Measurements from ENCODE around the gene FAM120A. TPM values are rescaled to one million over a fixed set of nuclear protein-coding genes. Genes with fewer than 3 reads are reported as not detected.
"Not testable (repeated sequence)": the region's sequence is repeated elsewhere in the genome, so short reads cannot be mapped to it uniquely, and the experiment has no call there.

FAM120A gene
- total RNA-seq, 2 donors from 2014 or later, result 38.3 to 46.1 TPM

DNA sequence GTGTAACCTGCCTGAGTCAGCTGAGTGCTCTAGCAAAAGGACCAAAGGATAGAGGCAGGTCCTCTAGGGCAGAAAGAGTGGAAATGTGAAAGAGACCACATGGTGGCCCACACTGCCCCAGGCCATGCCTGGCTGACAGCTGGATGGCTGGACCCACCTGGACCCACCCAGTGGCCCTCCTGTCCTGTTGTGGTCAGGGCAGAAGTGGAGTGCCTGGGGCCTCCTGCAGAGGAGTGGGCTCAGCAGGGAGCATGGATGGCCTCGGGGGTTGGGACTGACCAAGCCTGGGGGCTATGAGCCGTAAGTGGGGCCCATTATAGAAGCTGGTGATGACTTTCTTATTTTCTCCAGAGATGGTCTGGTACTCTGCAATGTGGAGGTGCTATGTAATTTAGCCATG, 57.6 kb downstream of the FAM120A start:
- no peak for DNase-seq
- Histone ChIP-seq H3K27ac (ENCODE audit: low read depth, low read length) (no peak overlapping the region), H3K36me3 (ENCODE audit: control insufficient read depth, insufficient read depth, low read length) (peaks cover 12% of the 10 kb centered on the region), H3K9ac (ENCODE audit: extremely low read depth, low read length, poor library complexity, severe bottlenecking) (no peak overlapping the region), H3K9me3 (ENCODE audit: control insufficient read depth, low read length) (no peaks in the 10 kb centered on the region), H3K27me3 (ENCODE audit: control insufficient read depth, insufficient read depth, low read length, poor library complexity, severe bottlenecking) (no peaks in the 10 kb centered on the region), H3K4me3 (ENCODE audit: low read length) (no peak overlapping the region), H3K4me1 (ENCODE audit: control insufficient read depth, insufficient read depth, low read length) (no peaks in the 10 kb centered on the region)
- TF ChIP-seq CTCF (conservative IDR thresholded peaks at IDR 0.05), result no peak
- Mint-ChIP-seq H3K27ac (no peak overlapping the region), H3K4me3 (no peak overlapping the region), H3K4me1 (peaks cover 9% of the 10 kb centered on the region), H3K9me3 (no peaks in the 10 kb centered on the region), H3K36me3 (ENCODE audit: low read depth) (peaks cover 29% of the 10 kb centered on the region), H3K27me3 (ENCODE audit: insufficient read depth) (no peaks in the 10 kb centered on the region)
- 91% methylated on average over 2 of the region's 2 CpGs; no CpG with 5 or more reads in 1 of the 2 experiments for WGBS, 2 experiments (ENCODE audit: insufficient coverage in 1 of 2, insufficient read length in 1 of 2)

DNA sequence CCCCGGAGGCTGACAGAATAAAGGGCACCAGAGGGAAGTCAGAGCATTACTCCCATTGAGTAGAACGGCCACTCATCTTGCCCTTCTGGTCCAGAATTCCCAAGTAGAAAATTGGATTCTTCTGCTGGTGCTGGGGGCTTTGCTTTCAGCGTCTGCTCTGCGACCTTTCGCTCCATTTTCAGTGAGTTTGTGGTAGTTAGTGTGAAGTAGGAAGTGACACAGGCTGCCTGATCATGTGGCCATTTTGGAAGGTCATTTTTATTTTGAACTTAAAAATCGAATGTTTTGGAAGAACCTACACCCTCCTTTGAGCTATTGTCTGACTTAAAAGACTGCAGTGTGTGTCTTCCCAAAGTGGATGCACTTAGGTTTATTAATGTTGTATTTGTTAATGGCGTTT, 58.6 kb downstream of the FAM120A start:
- Mint-ChIP-seq H3K4me3 (no peak overlapping the region), H3K4me1 (peaks cover 9% of the 10 kb centered on the region), H3K27me3 (ENCODE audit: insufficient read depth) (no peaks in the 10 kb centered on the region), H3K27ac (peak overlapping the region; percentile 22), H3K36me3 (ENCODE audit: low read depth) (peaks cover 28% of the 10 kb centered on the region), H3K9me3 (no peaks in the 10 kb centered on the region)
- Histone ChIP-seq H3K9me3 (ENCODE audit: control insufficient read depth, low read length) (no peaks in the 10 kb centered on the region), H3K9ac (ENCODE audit: extremely low read depth, low read length, poor library complexity, severe bottlenecking) (no peak overlapping the region), H3K4me1 (ENCODE audit: control insufficient read depth, insufficient read depth, low read length) (no peaks in the 10 kb centered on the region), H3K27me3 (ENCODE audit: control insufficient read depth, insufficient read depth, low read length, poor library complexity, severe bottlenecking) (no peaks in the 10 kb centered on the region), H3K36me3 (ENCODE audit: control insufficient read depth, insufficient read depth, low read length) (peaks cover 5% of the 10 kb centered on the region), H3K27ac (ENCODE audit: low read depth, low read length) (no peak overlapping the region), H3K4me3 (ENCODE audit: low read length) (no peak overlapping the region)
- 94 to 100% methylated on average over 1 to 7 of the region's 7 CpGs for WGBS, 2 experiments (ENCODE audit: insufficient coverage in 1 of 2, insufficient read length in 1 of 2)
- no peak for DNase-seq
- TF ChIP-seq CTCF (conservative IDR thresholded peaks at IDR 0.05), result no peak

DNA sequence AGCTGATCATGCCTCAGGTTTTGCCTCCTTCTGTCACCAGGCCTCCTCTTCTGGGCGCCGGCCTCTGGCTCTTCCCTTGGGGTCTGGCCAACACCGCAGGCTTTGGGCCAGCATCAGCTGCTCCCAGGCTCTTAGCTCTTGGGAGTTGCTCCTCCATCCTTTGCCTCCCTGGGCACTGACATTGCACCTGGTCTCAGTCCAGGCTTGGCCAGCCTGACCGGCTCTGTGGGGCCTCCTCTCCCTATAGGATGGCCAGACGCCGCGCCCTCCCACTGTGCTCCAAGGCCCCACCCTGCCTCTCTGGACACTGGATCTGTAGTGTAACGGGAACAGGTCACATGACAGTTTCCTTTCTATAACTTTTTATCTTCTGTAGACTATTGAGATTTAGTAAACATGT, 59.7 kb downstream of the FAM120A start:
- H3K36me3 Mint-ChIP-seq (ENCODE audit: low read depth), result peaks cover 22% of the 10 kb centered on the region
- not testable (repeated sequence) for H3K4me3 ChIP-seq (ENCODE audit: low read length); H3K27ac ChIP-seq (ENCODE audit: low read depth, low read length); H3K9me3 Mint-ChIP-seq; H3K9ac ChIP-seq (ENCODE audit: extremely low read depth, low read length, poor library complexity, severe bottlenecking); H3K4me1 ChIP-seq (ENCODE audit: control insufficient read depth, insufficient read depth, low read length); H3K27me3 ChIP-seq (ENCODE audit: control insufficient read depth, insufficient read depth, low read length, poor library complexity, severe bottlenecking); H3K4me1 Mint-ChIP-seq; H3K9me3 ChIP-seq (ENCODE audit: control insufficient read depth, low read length); DNase-seq; H3K4me3 Mint-ChIP-seq; H3K36me3 ChIP-seq (ENCODE audit: control insufficient read depth, insufficient read depth, low read length); H3K27ac Mint-ChIP-seq; H3K27me3 Mint-ChIP-seq (ENCODE audit: insufficient read depth)
- WGBS, 2 experiments (ENCODE audit: insufficient coverage in 1 of 2, insufficient read length in 1 of 2), result 96 to 97% methylated on average over 4 to 8 of the region's 8 CpGs

GRCh38 chr9:93512170-93512812, 60.8 kb downstream of the FAM120A start:
- DNase-seq; H3K4me1 Mint-ChIP-seq; H3K27ac Mint-ChIP-seq; H3K27me3 Mint-ChIP-seq (ENCODE audit: insufficient read depth); H3K4me1 ChIP-seq (ENCODE audit: control insufficient read depth, insufficient read depth, low read length); H3K4me3 Mint-ChIP-seq; H3K4me3 ChIP-seq (ENCODE audit: low read length); H3K9me3 ChIP-seq (ENCODE audit: control insufficient read depth, low read length); H3K36me3 ChIP-seq (ENCODE audit: control insufficient read depth, insufficient read depth, low read length); H3K9ac ChIP-seq (ENCODE audit: extremely low read depth, low read length, poor library complexity, severe bottlenecking); H3K9me3 Mint-ChIP-seq; H3K27ac ChIP-seq (ENCODE audit: low read depth, low read length); H3K27me3 ChIP-seq (ENCODE audit: control insufficient read depth, insufficient read depth, low read length, poor library complexity, severe bottlenecking): not testable (repeated sequence)
- peaks cover 27% of the 10 kb centered on the region for H3K36me3 Mint-ChIP-seq (ENCODE audit: low read depth)
- 80 to 90% methylated on average over 1 to 9 of the region's 10 CpGs for WGBS, 2 experiments (ENCODE audit: insufficient coverage in 1 of 2, insufficient read length in 1 of 2)

All from endodermal cell (in vitro differentiated cells).